Measurements from ENCODE around the gene NID2. TPM values are rescaled to one million over a fixed set of nuclear protein-coding genes. Genes with fewer than 3 reads are reported as not detected.

The NID2 gene
- total RNA-seq, 4 donors from 2014 or later, result 8.2 to 75.5 (median 17.6) TPM

- no peak for TF ChIP-seq CTCF (IDR thresholded peaks at IDR 0.05; ENCODE audit: low read depth)
Observed at GRCh38 chr14:51969852-51970540, 98.9 kb downstream of the NID2 start.

GRCh38 chr14:51967521-51967920, 101.3 kb downstream of the NID2 start:
- no peak for TF ChIP-seq CTCF (IDR thresholded peaks at IDR 0.05; ENCODE audit: low read depth)

- no peak for TF ChIP-seq CTCF (IDR thresholded peaks at IDR 0.05; ENCODE audit: low read depth)
Observed at GRCh38 chr14:51963286-51963685, 105.6 kb downstream of the NID2 start.

GRCh38 chr14:51962711-51963110, 106.1 kb downstream of the NID2 start:
- no peak for TF ChIP-seq CTCF (IDR thresholded peaks at IDR 0.05; ENCODE audit: low read depth)

- no peak for TF ChIP-seq CTCF (IDR thresholded peaks at IDR 0.05; ENCODE audit: low read depth)
Observed at GRCh38 chr14:51960866-51961265, 108.0 kb downstream of the NID2 start.

- TF ChIP-seq CTCF (IDR thresholded peaks at IDR 0.05; ENCODE audit: low read depth), result no peak
Observed at GRCh38 chr14:51959928-51960327, 108.9 kb downstream of the NID2 start.

GRCh38 chr14:51957950-51958349, 110.9 kb downstream of the NID2 start:
- TF ChIP-seq CTCF (IDR thresholded peaks at IDR 0.05; ENCODE audit: low read depth), result no peak

Other genes starting within 250 kb of the NID2 start
- 100 to 1,000 TPM in 2 of 4 donors, 10 to 100 TPM in 2; 54.8 to 130 (median 102) TPM for gene GNG2, start 208.4 kb downstream of the NID2 start, total RNA-seq
- gene RTRAF, start 79.5 kb downstream of the NID2 start, total RNA-seq, result 100 to 1,000 TPM in 1 of 4 donors, 10 to 100 TPM in 3; 65.0 to 161 (median 82.4) TPM
- 1 to 10 TPM; 1.0 to 3.0 (median 1.9) TPM for gene PTGDR, start 198.6 kb upstream of the NID2 start, total RNA-seq
- gene PTGER2, start 245.3 kb upstream of the NID2 start, total RNA-seq, result 1 to 10 TPM; 2.0 to 9.9 (median 3.5) TPM

Data from subcutaneous adipose tissue (tissue), 4 donors.